NT2/D1 (cell line): ENCODE results near the gene KLF11.

Experiments used
- DNase-seq: peaks from one replicate; pipeline ENCODE4 v3.0.0-alpha.2; 2011; ENCODE audit warnings: low read depth, low spot score
- H3K27me3 ChIP-seq: 2 replicates; pipeline ENCODE4 v1.6.0; 2011; ENCODE audit warnings: mild to moderate bottlenecking; ENCODE audit not compliant: insufficient read length, insufficient read depth
- H3K36me3 ChIP-seq: 2 replicates; pipeline ENCODE4 v1.6.1; 2011; ENCODE audit warnings: mild to moderate bottlenecking, low read length, mixed read lengths; ENCODE audit not compliant: insufficient read depth, insufficient read length
- H3K4me1 ChIP-seq: 2 replicates; pipeline ENCODE4 v1.5.1; 2011; ENCODE audit not compliant: insufficient read depth, insufficient read length
- H3K4me3 ChIP-seq: 2 replicates; pipeline ENCODE4 v1.5.1; 2011; ENCODE audit warnings: low read depth; ENCODE audit not compliant: insufficient read length
- H3K9ac ChIP-seq: 2 replicates; pipeline ENCODE4 v1.6.0; 2011; ENCODE audit warnings: low read depth; ENCODE audit not compliant: insufficient read length
- H3K9me3 ChIP-seq: 2 replicates; pipeline ENCODE4 v1.5.1; 2011; ENCODE audit warnings: mild to moderate bottlenecking, low read length; ENCODE audit not compliant: insufficient read depth
- SUZ12 ChIP-seq: IDR thresholded peaks from 2 replicates; pipeline ENCODE4 v1.6.1; 2011; ENCODE audit not compliant: insufficient read length, insufficient read depth; ENCODE audit errors: extremely low read depth
- YY1 ChIP-seq: IDR thresholded peaks from 2 replicates; pipeline ENCODE4 v1.6.1; 2011; ENCODE audit not compliant: insufficient read length, insufficient read depth
- ZNF274 ChIP-seq: IDR thresholded peaks from 2 replicates; pipeline ENCODE4 v1.6.1; 2011; ENCODE audit warnings: mild to moderate bottlenecking, low read depth, low read length

Gene KLF11

DNA sequence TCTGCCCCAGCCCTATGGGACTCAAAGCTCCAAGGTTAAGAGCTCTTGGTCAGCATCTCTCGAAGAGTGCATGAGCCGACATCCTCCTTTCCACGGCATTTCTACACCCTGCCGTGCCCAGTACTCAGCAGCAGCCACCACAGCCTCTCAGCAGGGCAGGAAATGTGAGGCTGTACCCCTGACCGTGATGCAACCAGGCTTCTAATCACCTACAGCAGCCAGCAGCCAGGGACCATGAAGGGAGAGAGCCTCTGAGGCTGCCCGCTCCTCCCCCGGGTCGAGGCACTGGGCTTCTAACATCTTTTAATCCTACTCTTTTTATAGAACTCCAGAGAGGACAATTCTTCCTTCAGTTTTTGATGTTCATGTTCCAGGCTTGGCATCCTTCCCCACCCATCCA is 30.4 kb downstream of the KLF11 start:
- no peak overlapping the region for H3K9ac ChIP-seq
- H3K4me1 ChIP-seq: peaks cover 3% of the 10 kb centered on the region
- H3K4me3 ChIP-seq: no peak overlapping the region
- H3K9me3 ChIP-seq: no peaks in the 10 kb centered on the region
- no peak for TF ChIP-seq SUZ12
- TF ChIP-seq ZNF274: no peak
- TF ChIP-seq YY1: no peak
- no peak for DNase-seq
- H3K27me3 ChIP-seq: peaks cover 15% of the 10 kb centered on the region
- H3K36me3 ChIP-seq: no peaks in the 10 kb centered on the region

DNA sequence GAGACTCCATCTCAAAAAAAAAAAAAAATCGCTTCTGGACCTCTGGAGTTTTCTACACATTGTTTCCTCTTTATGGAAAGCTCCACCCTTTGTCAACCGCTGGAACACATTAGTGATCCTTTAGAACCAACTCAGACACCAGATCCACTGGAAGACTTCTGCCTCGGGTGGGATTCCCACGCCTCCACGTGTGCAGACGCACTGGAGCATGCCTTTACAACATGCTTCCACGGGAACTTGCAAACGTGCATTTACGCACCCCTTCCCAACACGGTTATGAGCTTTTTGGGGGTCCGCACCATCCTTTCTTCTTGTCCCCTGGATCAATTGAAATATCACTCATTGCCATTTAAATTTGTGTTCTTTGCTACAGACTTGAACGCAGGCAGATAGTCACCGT is 31.8 kb downstream of the KLF11 start:
- Histone ChIP-seq H3K27me3 (peaks cover 23% of the 10 kb centered on the region), H3K4me1 (peaks cover 3% of the 10 kb centered on the region), H3K36me3 (no peaks in the 10 kb centered on the region), H3K9me3 (no peaks in the 10 kb centered on the region), H3K9ac (no peak overlapping the region), H3K4me3 (no peak overlapping the region)
- no peak for DNase-seq
- TF ChIP-seq ZNF274 (no peak), YY1 (no peak), SUZ12 (no peak)

DNA sequence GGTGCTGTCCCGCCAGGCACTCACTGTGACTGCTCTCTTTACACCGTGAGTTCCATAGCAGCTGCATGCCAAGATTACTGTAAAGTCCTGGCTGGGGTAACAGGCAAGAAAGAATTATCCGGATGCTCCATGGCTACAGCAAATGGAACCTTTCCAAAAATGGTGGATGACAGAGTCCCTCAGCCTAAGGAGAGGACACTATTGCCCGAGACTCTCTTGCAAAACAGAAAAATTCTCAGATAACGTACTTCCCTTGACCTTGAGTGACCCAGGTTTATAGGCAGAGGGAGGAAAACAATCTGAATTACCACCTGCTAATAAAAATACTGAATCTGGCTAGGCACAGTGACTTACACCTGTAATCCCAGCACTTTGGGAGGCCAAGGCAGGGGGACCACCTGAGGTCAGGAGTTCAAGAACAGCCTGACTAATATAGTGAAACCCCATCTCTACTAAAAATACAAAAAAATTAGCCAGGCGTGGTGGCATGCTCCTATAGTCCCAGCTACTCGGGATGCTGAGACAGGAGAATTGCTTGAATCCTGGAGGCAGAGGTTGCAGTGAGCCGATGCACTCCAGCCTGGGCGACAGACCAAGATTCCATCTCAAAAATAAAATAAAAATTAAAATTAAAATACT is 32.3 kb downstream of the KLF11 start:
- Histone ChIP-seq H3K9me3 (no peaks in the 10 kb centered on the region), H3K4me3 (no peak overlapping the region), H3K4me1 (peaks cover 3% of the 10 kb centered on the region), H3K36me3 (no peaks in the 10 kb centered on the region), H3K27me3 (peaks cover 25% of the 10 kb centered on the region), H3K9ac (no peak overlapping the region)
- DNase-seq: no peak
- TF ChIP-seq ZNF274 (no peak), YY1 (no peak), SUZ12 (no peak)

DNA sequence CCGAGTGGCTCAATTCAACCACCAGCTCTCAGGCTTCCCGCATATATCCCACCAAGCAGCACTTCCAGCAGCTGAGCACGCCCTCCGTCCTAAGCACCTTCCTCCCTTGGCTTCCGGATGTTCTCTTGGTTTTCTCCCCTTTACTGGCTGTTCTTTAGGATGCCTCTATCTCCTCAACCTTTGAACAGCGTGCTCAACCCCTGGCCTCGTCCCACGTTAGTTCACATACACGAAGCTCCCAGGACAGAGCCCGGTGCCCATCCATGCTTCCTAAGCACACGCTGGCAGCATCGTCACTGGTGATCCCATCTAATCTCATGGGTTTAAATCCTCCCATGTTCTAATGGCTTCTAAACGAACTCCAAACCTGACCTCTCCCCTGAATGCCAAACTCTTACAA is 33.2 kb downstream of the KLF11 start:
- Histone ChIP-seq H3K27me3 (peaks cover 32% of the 10 kb centered on the region), H3K36me3 (no peaks in the 10 kb centered on the region), H3K9ac (no peak overlapping the region), H3K4me3 (no peak overlapping the region), H3K4me1 (peaks cover 3% of the 10 kb centered on the region), H3K9me3 (no peaks in the 10 kb centered on the region)
- TF ChIP-seq ZNF274 (no peak), SUZ12 (no peak), YY1 (no peak)
- no peak for DNase-seq

DNA sequence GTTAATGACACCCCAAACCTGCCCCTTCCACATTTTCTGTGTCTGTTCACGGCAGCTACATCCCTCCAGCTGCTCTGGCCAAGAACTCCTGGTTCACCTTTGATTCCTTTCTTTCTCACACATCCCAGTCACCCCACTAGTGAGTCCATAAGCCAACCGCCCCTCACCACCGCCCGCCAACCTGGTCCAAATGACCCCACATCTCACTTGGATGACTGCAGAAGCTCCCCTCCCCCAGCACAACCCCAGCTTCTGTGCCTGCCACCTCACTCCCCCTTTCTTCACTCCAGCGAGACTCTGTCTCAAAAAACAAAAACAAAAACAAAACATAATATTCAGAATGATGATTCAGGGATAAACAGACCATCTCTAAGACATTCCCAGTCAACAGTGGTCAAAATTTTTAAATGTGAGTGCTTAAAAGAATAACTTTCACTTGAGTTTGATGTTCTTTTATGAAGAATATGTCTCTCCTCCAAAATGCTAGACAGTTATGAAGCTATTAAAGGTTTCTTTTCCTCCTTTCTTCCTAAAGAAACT is 33.7 kb downstream of the KLF11 start:
- Histone ChIP-seq H3K4me1 (peaks cover 3% of the 10 kb centered on the region), H3K4me3 (no peak overlapping the region), H3K27me3 (peaks cover 32% of the 10 kb centered on the region), H3K9ac (no peak overlapping the region), H3K9me3 (no peaks in the 10 kb centered on the region), H3K36me3 (no peaks in the 10 kb centered on the region)
- no peak for DNase-seq
- TF ChIP-seq ZNF274 (no peak), YY1 (no peak), SUZ12 (no peak)

DNA sequence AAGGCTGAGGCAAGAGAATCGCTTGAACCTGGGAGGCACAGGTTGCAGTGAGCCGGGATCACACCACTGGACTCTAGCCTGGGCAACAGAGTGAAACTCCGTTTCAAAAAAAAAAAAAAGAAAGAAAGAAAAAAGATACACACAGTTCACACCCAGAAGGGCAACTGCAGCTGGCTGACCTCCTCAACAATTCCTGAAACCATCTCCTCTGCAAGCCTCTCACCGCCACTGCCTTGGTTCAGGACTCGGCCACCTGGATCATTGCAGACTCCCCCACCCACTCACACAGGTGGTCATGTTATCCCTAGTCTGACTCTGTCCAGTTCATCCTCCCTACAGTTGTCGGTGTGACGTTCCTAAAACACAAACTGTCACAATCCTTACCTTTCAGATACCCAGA is 34.7 kb downstream of the KLF11 start:
- no peak for DNase-seq
- TF ChIP-seq YY1: no peak
- no peak for TF ChIP-seq ZNF274
- TF ChIP-seq SUZ12: no peak
- Histone ChIP-seq H3K4me3 (no peak overlapping the region), H3K4me1 (peaks cover 2% of the 10 kb centered on the region), H3K27me3 (peaks cover 32% of the 10 kb centered on the region), H3K9me3 (no peaks in the 10 kb centered on the region), H3K9ac (no peak overlapping the region), H3K36me3 (no peaks in the 10 kb centered on the region)

DNA sequence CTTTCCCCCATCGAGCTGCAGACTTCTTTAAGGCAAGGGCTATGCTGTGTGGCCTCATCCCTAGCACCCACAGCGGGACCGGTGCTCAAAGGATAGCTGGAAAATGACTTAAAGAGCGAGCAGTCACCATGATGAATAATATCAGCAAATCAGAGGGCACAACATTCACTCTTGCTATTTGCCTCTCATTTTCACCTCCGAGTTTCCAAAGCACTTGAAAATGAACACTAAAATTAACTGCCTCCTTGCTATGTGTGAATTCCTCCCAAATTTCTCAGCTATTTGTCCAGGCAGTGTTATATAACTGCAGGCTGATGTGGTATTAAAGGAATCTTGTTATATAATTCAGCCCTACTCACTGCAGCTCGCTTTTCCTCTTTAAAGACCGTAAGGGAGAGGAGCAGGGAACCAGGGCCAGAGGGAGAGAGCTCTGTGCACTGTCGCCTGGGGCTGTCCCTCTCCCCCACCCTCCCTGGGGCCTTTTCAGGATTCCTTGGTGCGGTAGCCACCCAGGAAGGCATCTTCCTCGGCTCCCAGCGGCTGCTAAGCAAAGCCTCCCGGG is 35.4 kb downstream of the KLF11 start:
- Histone ChIP-seq H3K27me3 (peaks cover 32% of the 10 kb centered on the region), H3K9ac (peak overlapping the region; percentile 50)

More for the DNA sequence above, 35.4 kb downstream of the KLF11 start:
- peak overlapping the region; percentile 36 for H3K4me3 ChIP-seq
- H3K36me3 ChIP-seq: no peaks in the 10 kb centered on the region
- TF ChIP-seq YY1 (no peak), ZNF274 (no peak), SUZ12 (no peak)
- no peaks in the 10 kb centered on the region for H3K9me3 ChIP-seq
- DNase-seq: no peak
- no peaks in the 10 kb centered on the region for H3K4me1 ChIP-seq
